Measurements from ENCODE around the gene IZUMO1R.
"Not testable (repeated sequence)": the region's sequence is repeated elsewhere in the genome, so short reads cannot be mapped to it uniquely, and the experiment has no call there.

The IZUMO1R gene

GRCh38 chr11:94338651-94339050, 34.3 kb downstream of the IZUMO1R start:
- no peak for TF ChIP-seq CTCF (conservative IDR thresholded peaks at IDR 0.05; ENCODE audit: low read depth, low read length)
- H3K4me3 ChIP-seq (ENCODE audit: low read depth, low read length), result no peak overlapping the region
- no peak for DNase-seq (ENCODE audit: low read depth)

GRCh38 chr11:94342250-94342649, 37.9 kb downstream of the IZUMO1R start:
- no peak for DNase-seq (ENCODE audit: low read depth)
- no peak for TF ChIP-seq CTCF (conservative IDR thresholded peaks at IDR 0.05; ENCODE audit: low read depth, low read length)
- H3K4me3 ChIP-seq (ENCODE audit: low read depth, low read length), result no peak overlapping the region

- no peak for DNase-seq (ENCODE audit: low read depth)
- no peak overlapping the region for H3K4me3 ChIP-seq (ENCODE audit: low read depth, low read length)
- no peak for TF ChIP-seq CTCF (conservative IDR thresholded peaks at IDR 0.05; ENCODE audit: low read depth, low read length)
Observed at GRCh38 chr11:94343495-94343894, 39.1 kb downstream of the IZUMO1R start.

GRCh38 chr11:94346311-94346710, 41.9 kb downstream of the IZUMO1R start:
- not testable (repeated sequence) for H3K4me3 ChIP-seq (ENCODE audit: low read depth, low read length); DNase-seq (ENCODE audit: low read depth)

- not testable (repeated sequence) for DNase-seq (ENCODE audit: low read depth); H3K4me3 ChIP-seq (ENCODE audit: low read depth, low read length)
Observed at GRCh38 chr11:94350850-94351563, 46.6 kb downstream of the IZUMO1R start.
